DND-41 (cell line): Measurements from ENCODE around the gene ZNF593.

Experiments
- ATAC-seq: fragments of 200-7000 bp; cut with Tn5 transposase; 3 replicates; pipeline ENCODE4 v1.9.1; 2021; ENCODE audit warnings: low read depth; ENCODE audit not compliant: insufficient read depth
- DNase-seq: peaks from one replicate; pipeline ENCODE4 v3.0.0-alpha.2; 2020
- H2AFZ ChIP-seq: 2 replicates; pipeline ENCODE4 v1.6.0; 2012; ENCODE audit warnings: low read depth, low read length
- H3K27ac ChIP-seq: 2 replicates; pipeline ENCODE4 v1.5.1; 2012; ENCODE audit warnings: low read length, inconsistent platforms
- H3K27me3 ChIP-seq: fragments of 200-600 bp; sonication (generic); 2 replicates; pipeline ENCODE4 v1.6.0; 2012; ENCODE audit warnings: low read length, mild to moderate bottlenecking, inconsistent platforms; ENCODE audit not compliant: insufficient read depth, poor library complexity
- H3K36me3 ChIP-seq: 2 replicates; pipeline ENCODE4 v1.5.1; 2012; ENCODE audit warnings: low read length, inconsistent platforms; ENCODE audit not compliant: insufficient read depth
- H3K4me1 ChIP-seq: 2 replicates; pipeline ENCODE4 v1.5.1; 2012; ENCODE audit warnings: mild to moderate bottlenecking, low read length; ENCODE audit not compliant: insufficient read depth
- H3K4me2 ChIP-seq: 2 replicates; pipeline ENCODE4 v1.6.0; 2012; ENCODE audit warnings: mild to moderate bottlenecking, moderate library complexity, low read length, inconsistent platforms; ENCODE audit not compliant: insufficient read depth
- H3K4me3 ChIP-seq, 2 experiments: fragments of 200-600 bp in 1 of 2; shearing (Covaris generic) in 1 of 2; 2 replicates each; pipeline ENCODE4 v1.5.1; 2012 to 2016; ENCODE audit warnings: inconsistent platforms in 2 of 2, low read length in 2 of 2, mild to moderate bottlenecking in 2 of 2, low read depth in 1 of 2, moderate library complexity in 1 of 2
- H3K79me2 ChIP-seq: 2 replicates; pipeline ENCODE4 v1.6.0; 2012; ENCODE audit warnings: low read length, inconsistent platforms; ENCODE audit not compliant: insufficient read depth
- H3K9ac ChIP-seq: 2 replicates; pipeline ENCODE4 v1.6.0; 2012; ENCODE audit warnings: low read depth, mild to moderate bottlenecking, inconsistent platforms, low read length, moderate library complexity
- H3K9me3 ChIP-seq: 2 replicates; pipeline ENCODE4 v1.5.1; 2012; ENCODE audit warnings: low read length, moderate library complexity, mild to moderate bottlenecking, inconsistent platforms; ENCODE audit not compliant: insufficient read depth, severe bottlenecking
- H4K20me1 ChIP-seq: 2 replicates; pipeline ENCODE4 v1.6.0; 2012; ENCODE audit warnings: low read length; ENCODE audit not compliant: insufficient read depth
- EZH2 ChIP-seq: IDR thresholded peaks from 3 replicates; pipeline ENCODE4 v1.6.1; 2012; ENCODE audit warnings: borderline replicate concordance, low read depth, mild to moderate bottlenecking, moderate library complexity, low read length, inconsistent platforms; ENCODE audit not compliant: severe bottlenecking
- TF ChIP-seq, protein P1 (sequence below): IDR thresholded peaks from 2 replicates; pipeline ENCODE4 v1.5.1; 2012; ENCODE audit warnings: borderline replicate concordance, low read length, moderate library complexity, mild to moderate bottlenecking; ENCODE audit not compliant: poor library complexity, severe bottlenecking; ENCODE audit errors: extremely low read depth

ZNF593 gene

DNA sequence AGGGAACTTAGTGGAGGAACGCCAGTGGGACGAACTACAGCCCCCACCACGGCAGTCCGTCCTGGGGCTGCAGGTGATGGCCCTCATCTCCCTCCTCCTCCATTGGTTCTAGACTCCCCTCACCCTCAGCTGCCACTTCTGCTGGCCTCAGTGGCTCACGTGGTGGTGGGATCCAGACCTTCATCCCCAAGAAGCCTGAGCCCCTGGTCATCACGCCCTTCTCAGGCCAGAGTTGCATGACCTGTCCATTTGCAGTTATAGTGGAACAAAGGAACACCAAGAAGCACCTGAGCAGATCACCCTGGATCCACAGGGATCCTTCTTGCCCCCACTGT, 23.8 kb upstream of the ZNF593 start:
- Histone ChIP-seq H3K4me2 (no peak overlapping the region), H3K27me3 (peaks cover 9% of the 10 kb centered on the region), H3K4me1 (peaks cover 3% of the 10 kb centered on the region; the same call in 1 of the 2 replicates), H3K4me3 (no peak overlapping the region), H3K27ac (no peak overlapping the region), H3K36me3 (no peaks in the 10 kb centered on the region), H2AFZ (no peak overlapping the region), H4K20me1 (no peaks in the 10 kb centered on the region), H3K79me2 (no peaks in the 10 kb centered on the region), H3K9me3 (no peaks in the 10 kb centered on the region), H3K9ac (no peak overlapping the region)
- no peak for ATAC-seq
- no peak for DNase-seq
- TF ChIP-seq, protein P1, sequence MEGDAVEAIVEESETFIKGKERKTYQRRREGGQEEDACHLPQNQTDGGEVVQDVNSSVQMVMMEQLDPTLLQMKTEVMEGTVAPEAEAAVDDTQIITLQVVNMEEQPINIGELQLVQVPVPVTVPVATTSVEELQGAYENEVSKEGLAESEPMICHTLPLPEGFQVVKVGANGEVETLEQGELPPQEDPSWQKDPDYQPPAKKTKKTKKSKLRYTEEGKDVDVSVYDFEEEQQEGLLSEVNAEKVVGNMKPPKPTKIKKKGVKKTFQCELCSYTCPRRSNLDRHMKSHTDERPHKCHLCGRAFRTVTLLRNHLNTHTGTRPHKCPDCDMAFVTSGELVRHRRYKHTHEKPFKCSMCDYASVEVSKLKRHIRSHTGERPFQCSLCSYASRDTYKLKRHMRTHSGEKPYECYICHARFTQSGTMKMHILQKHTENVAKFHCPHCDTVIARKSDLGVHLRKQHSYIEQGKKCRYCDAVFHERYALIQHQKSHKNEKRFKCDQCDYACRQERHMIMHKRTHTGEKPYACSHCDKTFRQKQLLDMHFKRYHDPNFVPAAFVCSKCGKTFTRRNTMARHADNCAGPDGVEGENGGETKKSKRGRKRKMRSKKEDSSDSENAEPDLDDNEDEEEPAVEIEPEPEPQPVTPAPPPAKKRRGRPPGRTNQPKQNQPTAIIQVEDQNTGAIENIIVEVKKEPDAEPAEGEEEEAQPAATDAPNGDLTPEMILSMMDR, result no peak
- TF ChIP-seq EZH2, result no peak

- H3K9me3 ChIP-seq, result no peaks in the 10 kb centered on the region
- H3K36me3 ChIP-seq, result no peaks in the 10 kb centered on the region
- no peak overlapping the region for H3K9ac ChIP-seq
- no peak for ATAC-seq
- TF ChIP-seq, protein P1, result no peak
- no peak for TF ChIP-seq EZH2
- H3K79me2 ChIP-seq, result no peaks in the 10 kb centered on the region
- H3K4me3 ChIP-seq, result no peak overlapping the region
- H3K4me1 ChIP-seq, result peaks cover 3% of the 10 kb centered on the region; the same call in 1 of the 2 replicates
- peaks cover 14% of the 10 kb centered on the region for H3K27me3 ChIP-seq
- no peak overlapping the region for H3K4me2 ChIP-seq
- H3K27ac ChIP-seq, result no peak overlapping the region
- H4K20me1 ChIP-seq, result no peaks in the 10 kb centered on the region
- H2AFZ ChIP-seq, result no peak overlapping the region
- no peak for DNase-seq
These were observed 20.8 kb upstream of the ZNF593 start for GRCh38 chr1:26148887-26149286.

DNA sequence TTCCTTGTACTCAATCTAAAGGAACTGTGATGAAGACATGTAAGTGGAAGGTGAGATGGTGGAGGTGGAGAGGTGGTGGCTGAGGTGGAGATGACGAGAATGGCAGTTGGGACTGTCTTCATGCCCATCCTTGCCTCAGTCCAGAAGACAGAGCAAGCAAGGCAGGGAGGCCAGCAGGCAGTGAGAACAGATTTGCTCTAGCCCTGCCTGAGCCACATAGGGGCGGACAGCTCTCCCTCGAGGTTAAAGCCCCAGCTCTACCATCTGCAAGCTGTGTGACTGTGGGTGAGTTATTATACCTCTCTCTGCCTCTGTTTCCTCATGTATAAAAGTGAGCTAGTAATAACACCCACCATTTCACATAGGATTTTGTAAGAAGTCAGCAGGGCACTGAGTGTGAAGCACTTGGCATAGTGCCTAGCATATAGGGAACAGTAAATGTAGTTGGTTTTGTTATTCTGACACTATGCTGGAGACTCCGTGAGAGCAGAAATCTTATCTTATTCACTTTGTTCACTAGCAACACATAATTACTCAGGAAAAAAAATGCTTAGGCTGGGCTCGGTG, 15.7 kb upstream of the ZNF593 start:
- TF ChIP-seq EZH2, result no peak
- TF ChIP-seq, protein P1, result no peak
- H3K27me3 ChIP-seq, result peaks cover 25% of the 10 kb centered on the region
- H3K27ac ChIP-seq, result no peak overlapping the region
- no peak overlapping the region for H2AFZ ChIP-seq
- no peak overlapping the region for H3K4me3 ChIP-seq
- no peaks in the 10 kb centered on the region for H3K9me3 ChIP-seq
- H3K36me3 ChIP-seq, result no peaks in the 10 kb centered on the region
- DNase-seq (no peak), ATAC-seq (no peak)
- H4K20me1 ChIP-seq, result no peaks in the 10 kb centered on the region
- no peaks in the 10 kb centered on the region for H3K79me2 ChIP-seq
- H3K4me1 ChIP-seq, result peaks cover 20% of the 10 kb centered on the region
- no peak overlapping the region for H3K4me2 ChIP-seq
- H3K9ac ChIP-seq, result no peak overlapping the region

DNA sequence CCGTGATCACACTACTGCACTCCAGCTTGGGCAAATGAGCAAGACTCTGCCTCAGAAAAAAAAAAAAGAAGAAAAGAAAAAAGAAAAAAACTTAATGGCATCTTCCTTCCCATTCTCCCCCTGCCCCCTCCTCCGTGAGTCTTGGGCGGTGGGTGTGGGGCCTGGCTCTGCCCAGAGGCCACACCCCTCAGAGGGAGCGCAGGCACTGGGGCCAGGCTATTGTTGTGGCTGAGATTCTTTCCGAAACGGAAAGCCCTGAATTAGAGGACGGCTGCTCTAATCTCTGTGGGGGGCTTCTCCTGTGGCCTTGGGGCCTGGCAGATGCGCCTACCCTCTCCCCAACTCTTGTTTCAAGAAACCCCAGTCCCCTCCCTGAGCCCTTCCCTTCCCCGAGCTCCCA, 15.0 kb upstream of the ZNF593 start:
- Histone ChIP-seq H3K79me2 (no peaks in the 10 kb centered on the region), H3K27me3 (peaks cover 22% of the 10 kb centered on the region), H4K20me1 (no peaks in the 10 kb centered on the region), H3K4me1 (peaks cover 20% of the 10 kb centered on the region), H3K4me3 (no peak overlapping the region), H3K4me2 (no peak overlapping the region), H3K9me3 (no peaks in the 10 kb centered on the region), H2AFZ (no peak overlapping the region), H3K9ac (no peak overlapping the region), H3K27ac (no peak overlapping the region), H3K36me3 (no peaks in the 10 kb centered on the region)
- no peak for TF ChIP-seq EZH2
- TF ChIP-seq, protein P1, result no peak
- DNase-seq (no peak), ATAC-seq (no peak)
